HL-60 (cell line): ENCODE data around the gene SAPCD2.

Experiments
- DNase-seq, 2 experiments: peaks; one replicate each; pipeline ENCODE4 v3.0.0-alpha.2; 2010 to 2020; ENCODE audit warnings: low read depth in 1 of 2, low spot score in 1 of 2
- H3K27ac ChIP-seq: fragments of 250-450 bp; sonication (Bioruptor Pico); replicated peaks from 2 replicates; pipeline ENCODE4 v1.5.1; 2020; ENCODE audit warnings: mild to moderate bottlenecking, moderate library complexity
- H3K27me3 ChIP-seq: fragments of 250-450 bp; sonication (Bioruptor Pico); 2 replicates; pipeline ENCODE4 v1.5.1; 2021; ENCODE audit warnings: mild to moderate bottlenecking, moderate library complexity; ENCODE audit not compliant: insufficient read depth, poor library complexity, severe bottlenecking
- H3K4me3 ChIP-seq: replicated peaks from 2 replicates; pipeline ENCODE4 v1.5.1; 2011; ENCODE audit warnings: mild to moderate bottlenecking, control low read depth, low read length; ENCODE audit not compliant: insufficient read depth
- CTCF ChIP-seq: IDR thresholded peaks from one replicate; pipeline ENCODE4 v1.5.1; 2011; ENCODE audit warnings: low read length, control low read depth, inconsistent platforms; ENCODE audit not compliant: insufficient read depth
- GABPA ChIP-seq: IDR thresholded peaks from 2 replicates; pipeline ENCODE4 v1.6.1; 2012; ENCODE audit warnings: low read depth
- POLR2AphosphoS5 ChIP-seq: IDR thresholded peaks from 2 replicates; pipeline ENCODE4 v1.6.1; 2012; ENCODE audit warnings: low read depth
- SPI1 ChIP-seq: IDR thresholded peaks from 2 replicates; pipeline ENCODE4 v1.6.1; 2012; ENCODE audit warnings: low read depth, mild to moderate bottlenecking, borderline replicate concordance
- TF ChIP-seq, protein P1 (sequence below): IDR thresholded peaks from 2 replicates; pipeline ENCODE4 v1.6.1; 2012; ENCODE audit warnings: low read depth; ENCODE audit not compliant: insufficient replicate concordance

Gene SAPCD2

GRCh38 chr9:137083394-137084004, 13.1 kb upstream of the SAPCD2 start:
- DNase-seq, result no peak

DNA sequence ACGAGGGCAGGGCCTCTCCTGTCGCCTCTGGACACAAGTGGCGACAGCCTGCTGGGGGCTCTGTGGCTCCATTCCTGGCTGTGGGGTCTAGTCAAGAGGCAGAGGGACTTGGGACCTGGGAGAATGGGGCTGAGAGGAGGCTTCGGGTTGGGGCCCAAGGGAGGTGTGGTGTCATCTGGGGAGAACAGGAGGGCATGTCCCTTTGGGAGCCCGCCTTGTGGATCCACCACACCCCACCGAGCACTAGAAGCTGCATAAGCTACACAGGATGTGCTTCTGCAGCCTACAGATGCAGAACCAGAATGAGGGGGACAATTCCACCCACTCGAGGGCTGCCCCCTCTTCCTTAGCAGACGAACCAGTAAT, 12.6 kb upstream of the SAPCD2 start:
- TF ChIP-seq, protein P1, sequence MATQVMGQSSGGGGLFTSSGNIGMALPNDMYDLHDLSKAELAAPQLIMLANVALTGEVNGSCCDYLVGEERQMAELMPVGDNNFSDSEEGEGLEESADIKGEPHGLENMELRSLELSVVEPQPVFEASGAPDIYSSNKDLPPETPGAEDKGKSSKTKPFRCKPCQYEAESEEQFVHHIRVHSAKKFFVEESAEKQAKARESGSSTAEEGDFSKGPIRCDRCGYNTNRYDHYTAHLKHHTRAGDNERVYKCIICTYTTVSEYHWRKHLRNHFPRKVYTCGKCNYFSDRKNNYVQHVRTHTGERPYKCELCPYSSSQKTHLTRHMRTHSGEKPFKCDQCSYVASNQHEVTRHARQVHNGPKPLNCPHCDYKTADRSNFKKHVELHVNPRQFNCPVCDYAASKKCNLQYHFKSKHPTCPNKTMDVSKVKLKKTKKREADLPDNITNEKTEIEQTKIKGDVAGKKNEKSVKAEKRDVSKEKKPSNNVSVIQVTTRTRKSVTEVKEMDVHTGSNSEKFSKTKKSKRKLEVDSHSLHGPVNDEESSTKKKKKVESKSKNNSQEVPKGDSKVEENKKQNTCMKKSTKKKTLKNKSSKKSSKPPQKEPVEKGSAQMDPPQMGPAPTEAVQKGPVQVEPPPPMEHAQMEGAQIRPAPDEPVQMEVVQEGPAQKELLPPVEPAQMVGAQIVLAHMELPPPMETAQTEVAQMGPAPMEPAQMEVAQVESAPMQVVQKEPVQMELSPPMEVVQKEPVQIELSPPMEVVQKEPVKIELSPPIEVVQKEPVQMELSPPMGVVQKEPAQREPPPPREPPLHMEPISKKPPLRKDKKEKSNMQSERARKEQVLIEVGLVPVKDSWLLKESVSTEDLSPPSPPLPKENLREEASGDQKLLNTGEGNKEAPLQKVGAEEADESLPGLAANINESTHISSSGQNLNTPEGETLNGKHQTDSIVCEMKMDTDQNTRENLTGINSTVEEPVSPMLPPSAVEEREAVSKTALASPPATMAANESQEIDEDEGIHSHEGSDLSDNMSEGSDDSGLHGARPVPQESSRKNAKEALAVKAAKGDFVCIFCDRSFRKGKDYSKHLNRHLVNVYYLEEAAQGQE, result no peak
- no peak for TF ChIP-seq GABPA
- no peak for TF ChIP-seq CTCF
- no peak for TF ChIP-seq SPI1
- no peak for TF ChIP-seq POLR2AphosphoS5
- DNase-seq, result no peak
- Histone ChIP-seq H3K27me3 (peaks cover 5% of the 10 kb centered on the region), H3K4me3 (no peak overlapping the region), H3K27ac (no peak overlapping the region)

More at GRCh38 chr9:137083394-137084004, 13.1 kb upstream of the SAPCD2 start:
- Histone ChIP-seq H3K27me3 (no peaks in the 10 kb centered on the region), H3K27ac (no peak overlapping the region), H3K4me3 (no peak overlapping the region)
- TF ChIP-seq CTCF (no peak), POLR2AphosphoS5 (no peak), GABPA (no peak), SPI1 (no peak)
- TF ChIP-seq, protein P1, result no peak

GRCh38 chr9:137082222-137082924, 12.0 kb upstream of the SAPCD2 start:
- TF ChIP-seq, protein P1, result no peak
- no peak for TF ChIP-seq POLR2AphosphoS5
- TF ChIP-seq CTCF, result no peak
- no peak for TF ChIP-seq SPI1
- no peak for TF ChIP-seq GABPA
- Histone ChIP-seq H3K4me3 (no peak overlapping the region), H3K27me3 (peaks cover 7% of the 10 kb centered on the region), H3K27ac (no peak overlapping the region)
- DNase-seq, result no peak
